AG04450 (cell line): ENCODE measurements around the gene RALGPS1. TPM values are rescaled to one million over a fixed set of nuclear protein-coding genes. Genes with fewer than 3 reads are reported as not detected.

Source experiments
- CTCF ChIA-PET: fragments of 300-600, 350-600 bp; formaldehyde crosslinking; extraction: SDS; loops from one replicate; lab custom pipeline; 2022; ENCODE audit warnings: antibody characterized with exemption, inconsistent platforms; lab: Charles Lee
- POLR2A ChIA-PET: fragments of 350-600 bp; formaldehyde crosslinking; extraction: SDS; loops from one replicate; lab custom pipeline; 2021; ENCODE audit warnings: antibody characterized with exemption, inconsistent platforms; lab: Yijun Ruan, JAX
- DNase-seq: peaks from one replicate; pipeline ENCODE4 v3.0.0-alpha.2; 2011; ENCODE audit warnings: low read depth, low spot score
- H3K27ac ChIP-seq: one replicate; pipeline ENCODE4 v1.5.1; 2012; ENCODE audit warnings: low read depth, low read length, control low read depth
- H3K27me3 ChIP-seq: one replicate; pipeline ENCODE4 v1.6.0; 2012; ENCODE audit warnings: low read length; ENCODE audit not compliant: control insufficient read depth, insufficient read depth
- H3K4me3 ChIP-seq: 2 replicates; pipeline ENCODE4 v1.5.1; 2011; ENCODE audit warnings: mild to moderate bottlenecking, low read depth, low read length, control low read depth
- H3K9me3 ChIP-seq: 2 replicates; pipeline ENCODE4 v1.5.1; 2012; ENCODE audit warnings: low read length; ENCODE audit not compliant: control insufficient read depth, insufficient read depth
- CTCF ChIP-seq: IDR thresholded peaks from 2 replicates; pipeline ENCODE4 v1.5.1; 2011; ENCODE audit warnings: low read depth, low read length, control low read depth, inconsistent platforms
- polyA plus RNA-seq: library from polyadenylated mRNA; depleted of rRNA; stranded (reverse); fragments of >200 nt; gene quantifications from 2 replicates; pipeline ENCODE4 v1.2.3, GENCODE V29; 2011

Gene RALGPS1
- polyA plus RNA-seq, 1 experiment, result 4.6 TPM

- Histone ChIP-seq H3K9me3 (peaks cover 6% of the 10 kb centered on the region; the same call in 1 of the 2 replicates), H3K27me3 (no peaks in the 10 kb centered on the region), H3K4me3 (no peak overlapping the region), H3K27ac (no peak overlapping the region)
- ChIA-PET POLR2A (no interaction called here), CTCF (no interaction called here)
- no peak for DNase-seq
- TF ChIP-seq CTCF, result no peak
Measured at GRCh38 chr9:126980231-126980630, 65.6 kb downstream of the RALGPS1 start.

- Histone ChIP-seq H3K4me3 (no peak overlapping the region), H3K9me3 (peaks cover 6% of the 10 kb centered on the region; the same call in 1 of the 2 replicates), H3K27me3 (no peaks in the 10 kb centered on the region), H3K27ac (no peak overlapping the region)
- no peak for TF ChIP-seq CTCF
- POLR2A ChIA-PET, result no interaction called here
- CTCF ChIA-PET, result interaction anchor here (1.5 kb wide), 1 partner anchor 39 kb away, joined by 5 read pairs; no protein-coding TSS in a partner anchor
- no peak for DNase-seq
Measured at GRCh38 chr9:126981218-126981617, 66.6 kb downstream of the RALGPS1 start.

GRCh38 chr9:126982215-126983002, 67.8 kb downstream of the RALGPS1 start:
- POLR2A ChIA-PET, result no interaction called here
- no peak for TF ChIP-seq CTCF
- CTCF ChIA-PET, result interaction anchor here (1.5 kb wide), 1 partner anchor 40 kb away, joined by 5 read pairs; no protein-coding TSS in a partner anchor

GRCh38 chr9:126983767-126984166, 69.2 kb downstream of the RALGPS1 start:
- POLR2A ChIA-PET, result no interaction called here
- Histone ChIP-seq H3K4me3 (no peak overlapping the region), H3K27ac (no peak overlapping the region), H3K9me3 (peaks cover 6% of the 10 kb centered on the region; the same call in 1 of the 2 replicates), H3K27me3 (no peaks in the 10 kb centered on the region)
- TF ChIP-seq CTCF, result no peak
- no peak for DNase-seq
- CTCF ChIA-PET, result no interaction called here

More at GRCh38 chr9:126982215-126983002, 67.8 kb downstream of the RALGPS1 start:
- H3K27me3 ChIP-seq, result no peaks in the 10 kb centered on the region
- H3K27ac ChIP-seq, result no peak overlapping the region
- peaks cover 6% of the 10 kb centered on the region; the same call in 1 of the 2 replicates for H3K9me3 ChIP-seq
- no peak overlapping the region for H3K4me3 ChIP-seq
- DNase-seq, result no peak

- ChIA-PET POLR2A (no interaction called here), CTCF (no interaction called here)
- no peak for DNase-seq
- TF ChIP-seq CTCF, result no peak
- no peak overlapping the region for H3K4me3 ChIP-seq
- no peaks in the 10 kb centered on the region for H3K27me3 ChIP-seq
- H3K9me3 ChIP-seq, result peaks cover 6% of the 10 kb centered on the region; the same call in 1 of the 2 replicates
- no peak overlapping the region for H3K27ac ChIP-seq
Measured at GRCh38 chr9:126984969-126985368, 70.4 kb downstream of the RALGPS1 start.
